ENCODE results near the gene PPP4R2.

Gene PPP4R2

DNA sequence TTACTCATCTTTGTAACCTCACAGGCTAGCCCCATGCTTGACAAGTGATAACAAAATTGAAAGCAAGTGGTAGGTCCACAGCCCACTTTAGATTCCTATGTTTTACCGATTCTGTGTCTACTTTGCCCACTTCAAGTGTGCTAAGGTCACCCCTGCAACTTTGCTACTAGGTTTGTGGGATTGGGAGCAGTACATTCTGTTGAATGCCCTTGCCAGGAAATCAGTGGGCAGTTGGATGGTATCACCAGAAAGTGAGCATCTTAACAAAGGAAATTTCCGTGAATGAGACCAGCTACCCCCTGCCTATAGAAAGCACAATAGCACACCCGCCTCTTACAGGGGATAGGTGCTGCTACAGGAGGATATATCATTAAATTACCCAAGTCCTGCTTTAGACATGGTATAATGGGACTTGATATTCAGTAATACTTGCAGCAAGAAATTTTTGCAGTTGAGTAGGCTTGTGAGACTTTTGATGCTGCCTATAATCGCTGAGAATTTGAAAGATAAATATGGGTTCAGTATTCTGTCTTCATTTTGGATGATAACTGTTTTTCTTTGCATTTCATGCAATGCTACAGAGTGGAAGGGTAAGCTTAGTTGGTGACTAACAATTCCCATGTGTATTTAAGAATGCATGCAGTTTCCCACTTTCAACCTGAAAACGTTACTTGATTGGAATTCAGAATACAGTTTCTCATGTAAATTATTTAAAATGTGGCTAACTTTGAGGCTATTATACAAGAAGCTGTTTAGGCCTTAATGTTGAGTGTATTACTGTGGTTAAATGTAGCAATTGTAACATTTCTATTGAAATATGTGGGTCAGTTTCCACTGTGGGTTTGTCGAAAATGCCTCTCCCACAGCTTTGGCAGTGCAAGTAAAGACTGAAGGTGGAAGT, 74.3 kb downstream of the PPP4R2 start:
- DNase-seq = no peak

DNA sequence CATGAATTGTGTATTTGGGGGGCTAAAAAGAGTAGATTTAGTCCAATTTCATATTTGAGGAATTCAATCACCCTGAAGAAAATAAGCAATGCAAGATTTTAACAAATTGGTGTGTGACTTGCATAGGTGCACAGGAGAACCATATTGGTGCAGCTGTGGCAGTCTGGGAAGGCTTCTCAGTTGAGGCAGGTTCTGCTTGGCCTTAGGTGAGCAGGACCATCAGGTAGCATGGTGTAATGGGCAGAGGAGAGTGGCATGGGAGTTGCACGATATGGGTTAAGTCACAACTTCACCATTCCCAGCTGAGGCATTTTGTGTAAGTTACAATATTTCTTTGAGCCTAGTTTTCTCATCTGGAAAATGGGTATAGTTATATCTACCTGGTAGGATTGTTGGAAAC, 75.3 kb downstream of the PPP4R2 start:
- no peak for DNase-seq

DNA sequence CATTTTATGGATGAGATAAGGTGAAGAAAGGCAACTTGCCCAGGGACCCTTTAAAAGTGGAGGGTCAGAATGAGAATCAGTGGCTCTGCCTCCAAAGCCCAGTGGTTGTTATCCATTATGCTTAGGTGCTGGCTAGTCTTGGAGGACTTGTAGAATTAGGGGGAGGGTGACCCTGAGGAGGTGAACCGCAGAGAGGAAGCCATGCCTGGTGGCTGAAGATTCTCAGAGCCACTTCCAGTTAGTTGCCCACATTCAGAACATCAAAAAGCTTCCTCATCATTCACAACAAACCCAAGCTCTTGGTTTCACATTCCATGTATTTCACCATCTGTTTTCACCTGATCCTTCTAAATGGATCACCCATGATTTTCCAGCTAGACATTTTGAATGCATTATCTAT, 76.0 kb downstream of the PPP4R2 start:
- no peak for DNase-seq

DNA sequence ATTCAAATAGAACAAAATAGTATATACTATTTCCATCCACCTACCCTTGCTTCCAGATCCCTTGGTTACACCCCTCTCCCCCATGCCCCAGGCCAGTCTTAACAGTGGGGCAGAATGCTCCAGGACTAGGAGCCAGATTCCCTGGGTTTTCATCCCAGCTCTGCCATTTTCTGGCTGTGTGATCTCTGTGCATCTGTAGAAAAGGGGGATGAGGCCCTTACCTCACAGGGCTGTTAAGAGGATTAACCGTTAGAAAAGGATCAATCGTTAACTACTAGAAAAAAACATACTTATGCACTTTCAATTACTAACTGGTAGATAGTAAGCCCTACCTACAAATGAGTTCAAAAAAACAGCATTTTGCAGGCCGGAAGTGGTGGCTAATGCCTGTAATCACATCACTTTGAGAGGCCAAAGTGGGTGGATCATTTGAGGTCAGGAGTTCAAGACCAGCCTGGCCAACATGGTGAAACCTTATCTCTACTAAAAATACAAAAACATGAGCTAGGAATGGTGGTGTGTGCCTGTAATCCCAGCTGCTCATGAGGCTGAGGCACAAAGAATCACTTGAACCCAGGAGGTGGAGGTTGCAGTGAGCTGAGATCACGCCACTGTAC, 76.6 kb downstream of the PPP4R2 start:
- no peak for DNase-seq

DNA sequence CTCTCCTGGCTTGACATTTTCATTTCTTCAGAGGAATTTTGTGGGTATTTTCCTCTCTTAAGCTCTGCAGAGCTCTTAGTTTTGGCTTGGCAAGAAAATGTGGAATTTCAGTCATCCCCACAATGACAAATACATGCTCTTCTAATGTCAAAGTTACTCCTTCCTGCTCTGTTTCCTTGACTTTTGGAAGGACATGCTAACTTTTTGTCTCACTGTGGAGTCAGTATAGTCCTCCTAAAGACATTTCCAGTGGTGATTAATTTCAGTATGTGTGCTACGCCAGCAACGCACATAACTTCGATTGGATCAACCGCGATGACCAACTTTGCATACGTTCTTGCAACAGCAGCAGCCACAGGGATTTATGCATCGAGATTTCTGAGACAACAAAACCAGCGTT, 78.2 kb downstream of the PPP4R2 start:
- DNase-seq = no peak

DNA sequence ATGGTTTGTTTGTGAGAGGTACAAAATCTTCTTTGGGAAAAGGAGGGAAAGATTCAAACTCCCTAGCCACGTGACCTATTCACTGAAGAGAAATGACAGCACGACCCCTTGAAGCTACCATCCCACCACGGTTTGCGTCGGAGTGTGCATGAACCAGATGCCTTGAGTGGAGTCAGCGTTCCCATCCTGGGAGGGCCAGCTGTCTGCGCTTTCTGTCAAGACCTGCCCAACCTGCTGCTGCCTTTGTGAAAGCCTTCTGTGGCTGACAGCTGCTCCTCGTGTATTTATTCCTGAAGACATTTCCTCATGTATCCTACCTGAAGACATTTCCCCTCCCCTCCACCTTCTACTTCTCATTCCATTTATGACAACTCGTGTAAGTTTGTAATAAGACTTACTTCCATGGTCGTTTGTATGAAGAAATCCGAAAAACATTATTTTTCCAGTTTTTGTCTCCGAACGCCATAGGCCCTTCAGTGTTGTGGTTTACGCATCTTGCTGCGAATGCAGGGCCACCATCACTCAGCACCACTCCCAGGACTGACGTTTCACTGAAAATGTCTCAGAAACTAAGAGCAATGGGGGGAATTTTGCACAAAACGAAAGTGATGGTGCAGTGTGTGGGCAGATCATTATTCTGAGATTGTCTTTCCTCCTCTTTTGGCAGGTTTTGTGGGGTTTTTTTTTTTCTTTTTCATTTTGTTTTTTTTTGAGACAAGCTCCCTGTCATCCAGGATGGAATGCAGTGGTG, 83.8 kb downstream of the PPP4R2 start:
- DNase-seq = peak; percentile 7

DNA sequence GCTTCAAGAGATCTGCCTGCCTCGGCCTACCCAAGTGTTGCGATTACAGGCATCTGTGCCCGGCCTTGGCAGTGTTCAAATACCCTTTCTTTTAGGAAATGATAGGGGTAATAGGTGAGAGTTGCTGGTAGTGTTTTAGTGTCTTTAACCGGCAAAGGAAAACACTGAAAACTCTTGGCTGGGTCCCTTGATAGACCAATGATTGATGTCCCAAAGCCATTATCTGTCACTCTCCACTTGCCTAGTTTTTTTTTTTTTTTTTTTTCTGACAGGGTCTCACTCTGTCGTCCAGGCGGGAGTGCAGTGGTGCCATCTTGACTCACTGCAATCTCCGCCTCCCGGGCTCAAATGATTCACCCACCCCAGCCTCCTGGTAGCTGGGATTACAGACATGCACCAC, 84.5 kb downstream of the PPP4R2 start:
- DNase-seq = no peak

DNA sequence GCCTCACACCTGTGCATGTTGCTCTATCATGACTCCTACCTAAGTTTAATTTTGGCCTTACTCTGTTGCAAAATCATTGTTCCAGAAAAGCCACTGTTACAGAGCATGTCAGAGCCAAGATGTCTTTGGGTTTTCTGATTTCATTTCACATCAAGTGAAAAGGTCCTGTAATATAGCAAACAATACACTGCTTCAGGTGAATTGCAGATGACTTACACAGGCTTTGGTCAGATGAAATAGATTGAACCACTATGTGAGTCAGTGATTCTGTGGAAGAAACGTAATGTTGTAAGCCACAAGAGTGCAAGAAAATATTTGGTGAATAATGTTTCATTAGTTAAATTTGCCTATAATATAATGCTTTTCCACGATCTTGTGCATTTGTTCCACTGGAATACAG, 87.6 kb downstream of the PPP4R2 start:
- no peak for DNase-seq

DNA sequence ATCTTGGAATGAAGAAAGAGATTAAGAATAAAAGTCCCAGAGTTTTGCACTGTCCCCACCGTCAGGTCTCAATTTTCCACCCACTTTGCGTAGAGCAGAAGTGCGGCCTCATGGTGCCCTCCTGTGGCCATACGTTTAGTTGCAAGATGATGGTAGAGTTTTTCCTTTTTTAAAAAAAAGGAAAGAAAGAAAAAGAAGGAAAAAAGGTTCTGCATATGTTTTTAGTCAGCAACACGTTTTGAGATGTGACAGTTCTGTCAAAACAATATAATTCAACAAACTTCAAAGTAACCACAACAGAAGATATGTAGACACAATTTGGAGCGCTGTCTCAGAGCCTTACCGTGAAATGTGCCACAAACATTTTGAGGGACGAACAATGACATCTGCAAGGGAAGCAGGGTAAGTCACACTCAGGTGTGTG, 89.5 kb downstream of the PPP4R2 start:
- peak; percentile 43 for DNase-seq

DNA sequence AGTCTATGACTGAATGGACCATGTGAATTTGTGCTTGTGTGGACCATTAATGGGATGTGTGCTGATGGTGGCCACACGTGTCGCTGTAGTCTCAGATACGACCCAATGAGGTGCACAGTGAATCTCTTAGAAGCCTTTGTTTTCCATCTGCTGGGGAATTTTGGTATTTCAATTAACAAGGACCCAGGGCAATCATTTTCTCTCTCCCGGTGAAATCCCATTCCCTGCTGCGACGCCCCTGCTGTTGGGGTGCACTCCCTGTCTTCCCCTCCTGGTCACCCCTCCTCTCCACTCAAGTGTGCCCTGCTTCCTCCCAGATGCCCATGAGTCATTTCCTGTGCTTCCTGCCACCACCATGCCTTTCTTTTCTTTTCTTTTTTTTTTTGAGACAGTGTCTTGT, 97.5 kb downstream of the PPP4R2 start:
- DNase-seq = no peak

DNA sequence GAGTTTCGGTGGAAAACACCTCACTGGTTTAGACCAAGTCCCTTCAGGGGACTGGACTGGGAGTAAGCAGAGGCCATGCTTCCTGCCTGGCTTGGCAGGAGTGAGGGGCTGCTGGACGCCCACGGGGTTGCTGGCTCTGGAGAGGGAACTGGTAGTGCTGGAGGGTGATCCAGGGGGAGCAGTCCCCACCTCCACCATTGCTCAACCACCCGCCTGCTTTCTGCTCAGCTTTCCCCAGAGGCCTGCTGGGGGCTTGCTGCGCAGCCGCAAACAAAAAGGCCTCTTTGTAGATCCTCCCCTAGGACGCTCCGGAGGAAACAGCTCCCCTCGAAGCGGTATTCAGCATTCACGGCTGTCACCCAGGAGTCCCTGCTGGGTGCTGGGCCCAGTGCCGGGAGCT, 98.3 kb downstream of the PPP4R2 start:
- no peak for DNase-seq

DNA sequence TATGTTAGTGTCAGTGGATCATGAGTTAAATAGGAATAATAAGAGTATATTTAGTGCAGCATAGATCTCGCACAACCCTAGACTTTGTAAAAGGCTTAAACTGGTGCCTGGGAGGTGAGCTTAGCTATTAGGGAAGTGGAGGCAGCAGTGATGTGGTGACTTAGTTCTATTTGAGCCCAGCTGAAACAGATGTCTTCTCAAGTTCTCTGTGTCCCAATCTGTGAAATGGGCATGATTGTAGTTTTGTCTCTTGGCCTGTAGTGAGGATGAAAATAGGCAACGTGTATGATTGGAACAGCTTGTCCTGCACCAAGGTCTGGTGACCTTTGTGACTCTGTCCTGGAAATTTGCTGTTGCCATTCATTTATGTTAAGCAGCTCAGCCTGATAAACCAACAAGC, 99.6 kb downstream of the PPP4R2 start:
- DNase-seq = no peak

DNA sequence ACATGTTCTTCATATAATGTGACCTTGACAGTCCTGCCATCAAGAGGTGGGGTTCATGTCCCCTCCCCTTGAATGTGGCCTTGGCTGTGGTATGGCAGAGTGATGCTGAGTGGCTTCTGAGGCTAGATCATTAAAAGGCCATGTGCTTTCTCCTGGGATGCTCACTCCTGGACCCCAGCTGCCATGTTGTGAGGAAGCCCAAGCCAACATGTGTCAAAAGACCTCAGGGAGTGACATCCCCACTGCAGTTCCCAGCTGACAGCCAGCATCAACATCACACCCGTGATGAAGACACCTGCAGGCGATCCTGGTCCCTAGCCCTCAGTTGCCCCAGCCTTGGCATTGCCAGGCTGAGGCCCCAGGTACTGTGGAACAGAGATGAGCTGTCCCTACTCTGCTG, 101.4 kb downstream of the PPP4R2 start:
- no peak for DNase-seq

DNA sequence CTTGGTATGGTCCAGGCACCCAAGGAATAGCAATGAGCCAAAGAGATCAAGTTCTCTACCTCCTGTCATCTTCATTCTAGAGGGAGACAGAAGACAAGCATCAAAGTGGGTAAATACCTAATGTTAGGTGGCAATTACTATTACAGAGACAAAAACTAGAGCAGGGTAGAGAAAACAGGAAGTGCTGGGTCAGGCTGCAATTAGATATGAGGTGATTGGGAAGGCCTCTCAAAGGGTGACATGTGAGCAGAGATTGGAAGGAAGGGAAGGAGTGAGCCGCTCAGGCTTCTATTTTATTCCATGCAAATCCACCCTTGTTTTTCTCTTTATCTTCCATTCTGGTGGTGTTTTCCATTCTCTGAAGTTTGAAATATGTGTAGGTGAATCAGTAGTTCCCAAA, 102.3 kb downstream of the PPP4R2 start:
- no peak for DNase-seq

DNA sequence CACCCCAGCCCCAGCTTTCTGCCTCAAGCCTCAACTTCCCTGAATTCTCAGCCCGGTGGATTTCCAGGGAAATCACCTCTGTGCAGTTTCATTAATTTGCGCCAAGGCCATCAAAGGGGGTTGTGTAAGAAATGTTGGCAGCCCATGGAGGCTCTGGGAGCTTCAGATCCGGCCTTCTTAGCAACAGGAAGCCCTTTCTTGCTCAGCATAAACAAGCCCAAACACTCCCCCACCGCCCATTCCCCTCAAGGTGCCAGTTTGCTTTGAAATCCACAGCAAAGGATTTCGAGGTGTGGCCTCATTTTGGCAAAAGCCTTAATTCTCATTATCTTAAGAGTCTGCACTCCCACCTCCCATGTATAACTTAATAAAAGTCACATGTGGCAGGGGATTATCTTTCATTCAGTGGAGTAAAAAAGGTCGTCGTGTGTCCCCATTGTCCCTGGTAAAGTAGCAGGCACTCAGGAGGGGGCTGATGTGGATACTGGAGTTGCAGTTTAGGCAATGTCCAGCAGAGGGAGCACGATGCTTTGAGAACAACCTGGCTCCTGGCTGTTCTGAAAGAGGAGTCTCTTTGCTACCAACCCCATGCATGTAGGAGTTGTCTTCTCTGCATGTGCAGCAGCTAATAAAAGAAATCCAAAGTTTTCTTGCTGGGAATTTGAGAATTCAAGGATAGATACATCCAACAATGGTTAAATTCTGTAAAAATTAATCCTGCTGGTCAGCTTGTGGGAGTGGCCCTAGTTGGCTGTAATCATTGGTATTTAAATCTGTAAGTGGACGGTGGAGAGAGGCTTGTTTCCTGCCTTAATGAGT, 104.3 kb downstream of the PPP4R2 start:
- peak; percentile 75 for DNase-seq

DNA sequence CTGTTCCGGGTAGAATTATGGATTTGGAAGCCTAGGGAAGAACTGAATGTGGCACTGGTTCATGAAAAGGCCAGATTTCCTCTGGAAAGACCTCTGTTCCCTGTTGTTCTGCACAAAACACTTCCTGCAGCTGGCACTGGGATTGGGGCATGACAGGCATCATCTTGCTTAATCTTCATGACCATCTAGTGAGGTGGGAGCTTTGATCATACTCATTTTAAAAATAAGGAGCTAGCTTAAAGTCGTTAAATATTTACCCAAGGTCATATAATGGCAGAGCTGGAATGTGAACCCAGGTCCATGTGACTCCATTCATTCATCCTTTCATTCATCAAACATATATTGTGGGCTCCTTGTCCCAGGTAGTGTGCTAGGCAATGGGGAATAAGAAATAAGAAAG, 105.3 kb downstream of the PPP4R2 start:
- DNase-seq = no peak

DNA sequence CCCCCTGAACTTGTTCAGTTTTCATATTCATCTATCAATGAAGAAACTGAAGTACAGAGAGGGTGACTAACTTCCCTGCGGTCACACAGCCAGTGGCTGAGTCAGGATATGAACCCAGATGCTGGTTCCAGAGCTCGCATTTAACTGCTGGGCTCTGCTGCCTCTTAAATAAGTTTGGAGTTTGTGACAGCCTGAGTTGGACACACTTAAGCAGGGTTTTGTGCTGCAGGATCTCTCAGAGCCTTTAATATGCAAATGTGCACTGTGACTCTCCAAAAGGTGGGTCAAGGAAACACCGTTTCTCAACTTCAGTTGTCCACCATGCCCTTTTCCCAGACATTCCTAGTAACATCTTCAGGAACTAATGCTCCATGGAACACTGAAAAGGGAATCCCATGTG, 110.6 kb downstream of the PPP4R2 start:
- DNase-seq = no peak

DNA sequence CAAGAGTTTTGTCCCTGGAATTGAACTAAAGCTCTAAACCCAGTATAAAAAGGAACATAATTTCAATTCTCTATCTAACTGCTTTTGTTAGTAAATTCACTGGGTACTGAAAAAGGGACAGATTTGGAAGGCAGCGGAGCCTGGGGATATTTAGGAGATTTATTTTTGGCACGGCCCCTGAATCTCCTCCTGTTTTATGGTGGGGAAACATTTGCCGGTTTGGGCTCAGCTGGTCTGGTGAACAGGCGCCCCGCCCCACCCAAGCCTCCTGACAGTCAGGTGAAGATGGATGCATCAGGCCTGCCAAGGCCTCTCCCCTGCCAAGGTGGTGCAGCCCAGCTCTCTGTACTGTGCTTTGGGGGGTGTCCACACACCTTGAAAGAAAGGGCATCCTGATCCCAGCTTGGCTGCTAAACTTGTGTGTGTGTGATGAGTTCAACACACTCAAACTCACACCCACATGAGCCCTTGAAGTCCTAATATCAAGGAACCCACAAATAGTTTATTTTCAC, 111.1 kb downstream of the PPP4R2 start:
- DNase-seq = no peak

DNA sequence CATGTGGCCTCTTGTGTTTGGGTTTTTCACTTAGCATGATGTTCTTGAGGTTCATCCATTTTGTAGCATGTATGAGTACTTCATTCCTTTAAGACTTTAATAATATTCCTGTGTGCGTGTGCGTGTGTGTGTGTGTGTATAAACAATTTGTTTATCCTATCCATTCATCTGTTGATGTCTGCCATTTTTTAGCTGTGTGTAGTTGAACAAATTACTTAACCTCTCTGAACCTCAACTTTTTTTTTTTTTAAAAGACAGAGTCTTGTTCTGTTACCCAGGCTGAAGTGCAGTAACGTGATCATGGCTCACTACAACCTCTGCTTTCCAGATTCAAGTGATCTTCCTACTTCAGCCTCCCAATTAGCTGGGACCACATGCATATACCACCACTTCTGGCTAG, 112.1 kb downstream of the PPP4R2 start:
- DNase-seq = no peak

DNA sequence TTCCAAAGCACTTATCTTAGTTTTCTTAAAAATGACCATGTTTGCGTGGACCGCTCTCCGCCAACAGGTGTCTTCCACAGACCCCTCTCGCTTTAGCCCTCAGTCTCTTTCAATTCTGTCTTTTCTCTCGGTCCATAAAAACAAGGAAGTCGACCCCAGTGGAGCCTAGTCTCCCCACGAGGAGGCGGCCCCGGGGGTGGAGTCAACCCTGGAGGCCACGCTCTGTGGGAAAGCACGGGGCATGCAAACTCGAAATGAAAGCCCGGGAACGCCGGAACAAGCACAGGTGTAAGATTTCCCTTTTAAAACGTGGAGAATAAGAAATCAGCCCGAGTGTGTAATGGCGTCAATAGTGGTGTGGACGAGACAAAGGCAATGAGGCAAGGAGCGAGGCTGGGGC, 113.9 kb downstream of the PPP4R2 start:
- no peak for DNase-seq

DNA sequence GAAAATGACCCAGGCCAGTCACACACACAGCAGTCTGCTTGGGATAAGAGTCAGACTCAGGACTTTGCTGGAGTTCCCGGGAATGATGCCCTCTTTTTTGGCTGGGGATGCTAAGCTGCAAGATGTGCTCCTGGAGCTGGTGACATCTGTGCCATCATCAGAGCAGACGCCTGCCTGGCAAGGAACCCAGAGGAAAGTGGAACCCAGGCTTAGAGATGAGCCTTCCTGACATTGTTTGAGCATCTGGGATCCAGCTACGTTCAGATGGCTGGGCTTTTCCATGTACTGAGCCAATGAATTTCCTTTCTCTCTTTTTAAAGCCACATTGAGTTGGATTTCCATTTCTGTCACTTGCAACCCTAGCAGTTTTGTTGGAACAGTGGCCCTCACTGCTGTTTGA, 118.1 kb downstream of the PPP4R2 start:
- no peak for DNase-seq

DNA sequence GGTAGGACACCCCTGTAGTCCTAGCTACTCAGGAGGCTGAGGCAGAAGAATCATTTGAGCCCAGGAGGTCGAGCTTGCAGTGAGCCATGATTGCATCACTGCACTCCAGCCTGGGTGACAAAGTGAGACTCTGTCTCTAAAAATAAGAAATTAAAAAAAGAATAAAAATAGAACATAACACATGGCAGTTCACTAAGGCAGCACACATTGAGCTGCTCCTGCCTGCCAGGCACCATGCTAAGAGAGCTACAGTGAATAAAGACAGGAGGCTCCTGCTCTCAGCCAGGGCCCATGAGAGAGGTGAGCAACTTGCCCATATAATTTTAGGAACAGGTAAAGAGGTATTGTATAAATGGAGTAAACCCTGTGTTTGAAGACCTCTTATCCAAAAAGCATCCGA, 119.2 kb downstream of the PPP4R2 start:
- no peak for DNase-seq
